ENCODE results near the gene TMEM165.

The TMEM165 gene

DNA sequence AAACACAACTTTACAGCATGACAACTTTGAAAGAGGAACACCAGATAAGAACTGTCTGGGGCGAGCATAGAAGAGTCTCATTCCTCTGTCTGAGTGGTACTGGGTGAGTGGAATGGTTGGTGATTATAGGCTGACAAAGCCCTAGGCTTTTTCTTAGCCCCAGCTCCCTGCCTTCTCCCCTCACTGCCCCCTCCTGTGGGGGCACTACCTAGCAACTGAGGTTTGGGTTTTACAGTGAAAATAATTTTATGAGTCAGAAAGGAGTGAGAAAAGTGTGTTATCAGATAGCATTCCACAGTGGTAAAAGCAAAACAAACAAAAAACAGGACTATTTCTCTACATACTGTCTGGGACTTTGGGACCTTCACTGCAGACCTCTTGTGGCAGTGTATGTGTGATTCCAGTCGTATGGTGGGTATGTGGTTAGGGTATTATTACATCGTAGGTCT is 10.5 kb upstream of the TMEM165 start:
- no peak overlapping the region for H3K4me3 ChIP-seq (ENCODE audit: insufficient read depth, low read length, poor library complexity, severe bottlenecking)
- no peaks in the 10 kb centered on the region for H3K9me2 ChIP-seq (replicated peaks; ENCODE audit: insufficient read depth, low read length)
- no peak overlapping the region for H3K9ac ChIP-seq (ENCODE audit: low read length)
- no peaks in the 10 kb centered on the region for H3K36me3 ChIP-seq (ENCODE audit: low read length)
- H3K27me3 ChIP-seq (ENCODE audit: low read length), result no peaks in the 10 kb centered on the region
- no peak overlapping the region for H3K27ac ChIP-seq (ENCODE audit: low read depth, low read length)
- H3K4me2 ChIP-seq (ENCODE audit: low read depth, low read length, poor library complexity, severe bottlenecking), result no peak overlapping the region
- TF ChIP-seq, protein P1, sequence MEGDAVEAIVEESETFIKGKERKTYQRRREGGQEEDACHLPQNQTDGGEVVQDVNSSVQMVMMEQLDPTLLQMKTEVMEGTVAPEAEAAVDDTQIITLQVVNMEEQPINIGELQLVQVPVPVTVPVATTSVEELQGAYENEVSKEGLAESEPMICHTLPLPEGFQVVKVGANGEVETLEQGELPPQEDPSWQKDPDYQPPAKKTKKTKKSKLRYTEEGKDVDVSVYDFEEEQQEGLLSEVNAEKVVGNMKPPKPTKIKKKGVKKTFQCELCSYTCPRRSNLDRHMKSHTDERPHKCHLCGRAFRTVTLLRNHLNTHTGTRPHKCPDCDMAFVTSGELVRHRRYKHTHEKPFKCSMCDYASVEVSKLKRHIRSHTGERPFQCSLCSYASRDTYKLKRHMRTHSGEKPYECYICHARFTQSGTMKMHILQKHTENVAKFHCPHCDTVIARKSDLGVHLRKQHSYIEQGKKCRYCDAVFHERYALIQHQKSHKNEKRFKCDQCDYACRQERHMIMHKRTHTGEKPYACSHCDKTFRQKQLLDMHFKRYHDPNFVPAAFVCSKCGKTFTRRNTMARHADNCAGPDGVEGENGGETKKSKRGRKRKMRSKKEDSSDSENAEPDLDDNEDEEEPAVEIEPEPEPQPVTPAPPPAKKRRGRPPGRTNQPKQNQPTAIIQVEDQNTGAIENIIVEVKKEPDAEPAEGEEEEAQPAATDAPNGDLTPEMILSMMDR (IDR thresholded peaks at IDR 0.05; ENCODE audit: insufficient read depth, low read length, poor library complexity, severe bottlenecking), result no peak
- no peak for TF ChIP-seq EZH2phosphoT487 (conservative IDR thresholded peaks at IDR 0.05; ENCODE audit: low read length)
- no peaks in the 10 kb centered on the region for H3F3A ChIP-seq (ENCODE audit: insufficient read depth)
- no peak overlapping the region for H2AFZ ChIP-seq (ENCODE audit: low read depth, low read length, severe bottlenecking)
- no peaks in the 10 kb centered on the region for H3K79me2 ChIP-seq (ENCODE audit: insufficient read depth, low read length)
- no peaks in the 10 kb centered on the region for H3K9me3 ChIP-seq (ENCODE audit: insufficient read depth, low read length)
- H4K20me1 ChIP-seq (ENCODE audit: low read depth, low read length), result no peaks in the 10 kb centered on the region

DNA sequence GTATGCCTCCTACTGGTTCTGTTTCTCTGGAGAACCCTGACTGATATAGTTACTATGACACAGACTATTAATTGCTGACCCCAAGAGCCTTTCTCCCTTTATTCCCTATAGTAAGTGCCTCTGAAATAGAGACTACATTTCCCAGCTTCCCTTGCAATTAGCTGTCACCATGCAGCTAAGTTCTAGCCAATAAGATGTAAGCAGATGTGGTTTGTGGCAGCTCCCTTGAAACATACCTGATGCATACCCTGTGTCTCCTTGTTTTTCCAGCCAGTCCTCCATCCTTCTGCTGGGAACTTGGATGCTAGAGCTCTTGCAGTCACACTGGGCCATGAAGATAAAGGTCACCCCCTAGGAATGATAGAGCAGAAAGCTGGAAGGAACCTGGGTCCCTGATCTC is 9.7 kb upstream of the TMEM165 start:
- no peaks in the 10 kb centered on the region for H4K20me1 ChIP-seq (ENCODE audit: low read depth, low read length)
- H3K4me3 ChIP-seq (ENCODE audit: insufficient read depth, low read length, poor library complexity, severe bottlenecking), result no peak overlapping the region
- H3K9ac ChIP-seq (ENCODE audit: low read length), result no peak overlapping the region
- no peaks in the 10 kb centered on the region for H3K9me2 ChIP-seq (replicated peaks; ENCODE audit: insufficient read depth, low read length)
- H3K4me2 ChIP-seq (ENCODE audit: low read depth, low read length, poor library complexity, severe bottlenecking), result no peak overlapping the region
- no peaks in the 10 kb centered on the region for H3K36me3 ChIP-seq (ENCODE audit: low read length)
- TF ChIP-seq EZH2phosphoT487 (conservative IDR thresholded peaks at IDR 0.05; ENCODE audit: low read length), result no peak
- TF ChIP-seq, protein P1 (IDR thresholded peaks at IDR 0.05; ENCODE audit: insufficient read depth, low read length, poor library complexity, severe bottlenecking), result no peak
- H3K27ac ChIP-seq (ENCODE audit: low read depth, low read length), result no peak overlapping the region
- H2AFZ ChIP-seq (ENCODE audit: low read depth, low read length, severe bottlenecking), result no peak overlapping the region
- no peaks in the 10 kb centered on the region for H3K79me2 ChIP-seq (ENCODE audit: insufficient read depth, low read length)
- no peaks in the 10 kb centered on the region for H3K27me3 ChIP-seq (ENCODE audit: low read length)
- H3K9me3 ChIP-seq (ENCODE audit: insufficient read depth, low read length), result no peaks in the 10 kb centered on the region
- no peaks in the 10 kb centered on the region for H3F3A ChIP-seq (ENCODE audit: insufficient read depth)

DNA sequence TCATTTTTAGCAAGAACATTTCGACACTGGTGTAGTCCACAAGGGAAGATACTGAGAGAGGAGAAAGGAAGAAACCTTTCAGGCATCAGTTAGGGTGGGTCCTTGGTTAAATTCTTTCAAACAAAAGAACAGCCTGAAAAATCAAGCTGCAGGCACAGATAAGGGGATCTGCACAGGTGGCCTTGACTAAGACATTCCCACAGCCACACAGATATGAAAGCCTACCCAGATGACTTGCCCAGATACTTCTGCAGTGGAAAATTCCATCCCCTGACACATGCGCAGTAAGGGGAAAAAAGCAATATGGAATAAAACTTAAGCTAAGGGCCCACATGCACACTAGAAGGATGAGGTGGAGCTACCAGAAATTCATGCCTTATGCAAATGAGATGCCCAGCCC is 8.9 kb upstream of the TMEM165 start:
- no peaks in the 10 kb centered on the region for H4K20me1 ChIP-seq (ENCODE audit: low read depth, low read length)
- no peaks in the 10 kb centered on the region for H3F3A ChIP-seq (ENCODE audit: insufficient read depth)
- H3K36me3 ChIP-seq (ENCODE audit: low read length), result no peaks in the 10 kb centered on the region
- H3K27ac ChIP-seq (ENCODE audit: low read depth, low read length), result no peak overlapping the region
- no peak overlapping the region for H3K9ac ChIP-seq (ENCODE audit: low read length)
- H3K4me2 ChIP-seq (ENCODE audit: low read depth, low read length, poor library complexity, severe bottlenecking), result no peak overlapping the region
- H3K9me3 ChIP-seq (ENCODE audit: insufficient read depth, low read length), result no peaks in the 10 kb centered on the region
- no peaks in the 10 kb centered on the region for H3K27me3 ChIP-seq (ENCODE audit: low read length)
- H3K4me3 ChIP-seq (ENCODE audit: insufficient read depth, low read length, poor library complexity, severe bottlenecking), result no peak overlapping the region
- no peaks in the 10 kb centered on the region for H3K79me2 ChIP-seq (ENCODE audit: insufficient read depth, low read length)
- TF ChIP-seq, protein P1 (IDR thresholded peaks at IDR 0.05; ENCODE audit: insufficient read depth, low read length, poor library complexity, severe bottlenecking), result no peak
- TF ChIP-seq EZH2phosphoT487 (conservative IDR thresholded peaks at IDR 0.05; ENCODE audit: low read length), result no peak
- no peaks in the 10 kb centered on the region for H3K9me2 ChIP-seq (replicated peaks; ENCODE audit: insufficient read depth, low read length)
- H2AFZ ChIP-seq (ENCODE audit: low read depth, low read length, severe bottlenecking), result no peak overlapping the region
